HCT116 (cell line): ENCODE data around the gene PCP4. TPM values are rescaled to one million over a fixed set of nuclear protein-coding genes. Genes with fewer than 3 reads are reported as not detected.

ENCODE experiments used
- ATAC-seq: fragments of 200-7000 bp; cut with Tn5 transposase; 2 replicates; pipeline ENCODE4 v1.9.1; 2020; ENCODE audit warnings: mild to moderate bottlenecking, moderate library complexity
- BruUV-seq: library from RNA; stranded (reverse); fragments of 400-500 nt; replicated peaks from 2 replicates; lab custom pipeline; 2021; lab: Mats Ljungman, UMichigan
- CTCF ChIA-PET: fragments of 300-600 bp; sonication (Branson Sonifier 250); formaldehyde crosslinking; loops from one replicate; lab custom pipeline; 2021; ENCODE audit warnings: antibody characterized with exemption; lab: Charles Lee
- POLR2A ChIA-PET: fragments of 300-600, 350-600 bp; sonication (Branson Sonifier 250); formaldehyde crosslinking; loops from one replicate; lab custom pipeline; 2021; ENCODE audit warnings: antibody characterized with exemption; lab: Charles Lee
- RAD21 ChIA-PET, 2 experiments: fragments of 300-600 bp; sonication (Branson Sonifier 250); formaldehyde crosslinking; loops; one replicate each; lab custom pipeline; 2023; ENCODE audit warnings: low total read pairs in 2 of 2; ENCODE audit not compliant: uncharacterized antibody in 2 of 2, unreplicated experiment in 2 of 2, low non-redundant PET in 1 of 2; lab: Charles Lee
- DNase-seq: peaks from one replicate; pipeline ENCODE4 v3.0.0-alpha.2; 2010; ENCODE audit warnings: low read depth, low spot score
- H2AFZ ChIP-seq: fragments of 200-600 bp; shearing (Covaris generic), sonication (generic); 2 replicates; pipeline ENCODE4 v1.6.1; 2017; ENCODE audit warnings: low read depth, mixed run types, mixed read lengths, antibody characterized with exemption, low read length; ENCODE audit not compliant: poor library complexity, severe bottlenecking
- H3K27ac ChIP-seq: 2 replicates; pipeline ENCODE4 v1.5.1; 2012; ENCODE audit warnings: low read depth, low read length
- H3K27me3 ChIP-seq: fragments of 200-600 bp; sonication (generic); 2 replicates; pipeline ENCODE4 v1.6.1; 2016; ENCODE audit warnings: mixed run types, low read length, mixed read lengths; ENCODE audit not compliant: insufficient read depth
- H3K36me3 ChIP-seq, 2 experiments: fragments of 200-500 bp in 1 of 2; fragments of 200-600 bp in 1 of 2; sonication (Bioruptor generic) in 1 of 2; sonication (generic) in 1 of 2; 2 replicates each; pipeline versions ENCODE4 v1.5.1 to v1.6.1; 2014 to 2016; ENCODE audit warnings: low read length in 2 of 2, inconsistent platforms in 1 of 2, mixed read lengths in 1 of 2, mixed run types in 1 of 2; ENCODE audit not compliant: insufficient read depth in 2 of 2, control insufficient read depth in 1 of 2
- H3K4me1 ChIP-seq, 2 experiments: fragments of 200-600 bp in 1 of 2; sonication (generic) in 1 of 2; 2 replicates each; pipeline versions ENCODE4 v1.5.1 to v1.6.1; 2012 to 2017; ENCODE audit warnings: low read length in 2 of 2, inconsistent platforms in 1 of 2, mild to moderate bottlenecking in 1 of 2, mixed read lengths in 1 of 2, mixed run types in 1 of 2, moderate library complexity in 1 of 2; ENCODE audit not compliant: insufficient read depth in 2 of 2, control insufficient read depth in 1 of 2
- H3K4me2 ChIP-seq: fragments of 200-600 bp; sonication (generic); 2 replicates; pipeline ENCODE4 v1.6.1; 2017; ENCODE audit warnings: mixed run types, low read length, mixed read lengths
- H3K4me3 ChIP-seq, 2 experiments: fragments of 200-600 bp in 1 of 2; sonication (generic) in 1 of 2; replicated peaks in 1 of 2; 2 replicates each; pipeline ENCODE4 v1.5.1; 2011 to 2016; ENCODE audit warnings: low read length in 2 of 2, control low read depth in 1 of 2, low read depth in 1 of 2, mild to moderate bottlenecking in 1 of 2, mixed read lengths in 1 of 2, mixed run types in 1 of 2
- H3K79me2 ChIP-seq: fragments of 200-600 bp; sonication (generic); 2 replicates; pipeline ENCODE4 v1.6.1; 2017; ENCODE audit warnings: mild to moderate bottlenecking, mixed run types, low read length, moderate library complexity, mixed read lengths; ENCODE audit not compliant: insufficient read depth
- H3K9ac ChIP-seq: fragments of 200-600 bp; sonication (generic); 2 replicates; pipeline ENCODE4 v1.6.1; 2016; ENCODE audit warnings: low read length, mixed read lengths
- H3K9me2 ChIP-seq: fragments of 200-600 bp; sonication (generic), shearing (Covaris generic); 2 replicates; pipeline ENCODE4 v1.6.1; 2017; ENCODE audit warnings: mixed run types, mild to moderate bottlenecking, moderate library complexity; ENCODE audit not compliant: insufficient read depth
- H3K9me3 ChIP-seq, 2 experiments: fragments of 200-500 bp in 1 of 2; fragments of 200-600 bp in 1 of 2; sonication (Bioruptor generic) in 1 of 2; sonication (generic) in 1 of 2; 2 replicates each; pipeline ENCODE4 v1.6.1; 2014 to 2017; ENCODE audit warnings: low read length in 2 of 2, mixed read lengths in 2 of 2, inconsistent platforms in 1 of 2, low read depth in 1 of 2, mild to moderate bottlenecking in 1 of 2, mixed run types in 1 of 2, moderate library complexity in 1 of 2; ENCODE audit not compliant: control insufficient read depth in 1 of 2, insufficient read depth in 1 of 2
- H4K20me1 ChIP-seq: fragments of 200-600 bp; sonication (generic), shearing (Covaris generic); 2 replicates; pipeline ENCODE4 v1.6.1; 2017; ENCODE audit warnings: mixed run types, mild to moderate bottlenecking, moderate library complexity; ENCODE audit not compliant: insufficient read depth
- ATF3 ChIP-seq: IDR thresholded peaks from 2 replicates; pipeline ENCODE4 v1.6.1; 2012
- CBX3 ChIP-seq: IDR thresholded peaks from 2 replicates; pipeline ENCODE4 v1.6.1; 2012; ENCODE audit warnings: low read depth
- CEBPB ChIP-seq: IDR thresholded peaks from 2 replicates; pipeline ENCODE4 v1.6.1; 2012; ENCODE audit warnings: low read depth
- CTCF ChIP-seq, 3 experiments: fragments of 200-600 bp in 1 of 3; sonication (generic) in 1 of 3; IDR thresholded peaks in 2 of 3; conservative IDR thresholded peaks in 1 of 3; 2 replicates each; pipeline ENCODE4 v1.5.1; 2012 to 2017; ENCODE audit warnings: low read depth in 2 of 3, low read length in 2 of 3, antibody characterized with exemption in 1 of 3, borderline replicate concordance in 1 of 3, control low read depth in 1 of 3, mild to moderate bottlenecking in 1 of 3, mixed read lengths in 1 of 3, mixed run types in 1 of 3, moderate library complexity in 1 of 3; ENCODE audit not compliant: insufficient read depth in 1 of 3
- EGR1 ChIP-seq: IDR thresholded peaks from 2 replicates; pipeline ENCODE4 v1.6.1; 2012; ENCODE audit warnings: low read depth
- ELF1 ChIP-seq: IDR thresholded peaks from 2 replicates; pipeline ENCODE4 v1.6.1; 2012; ENCODE audit warnings: low read depth, borderline replicate concordance
- EZH2 ChIP-seq: fragments of 200-600 bp; sonication (generic); IDR thresholded peaks from 2 replicates; pipeline ENCODE4 v1.6.1; 2017; ENCODE audit warnings: antibody characterized with exemption, mixed run types
- FOSL1 ChIP-seq: IDR thresholded peaks from 2 replicates; pipeline ENCODE4 v1.6.1; 2012; ENCODE audit warnings: low read depth
- JUND ChIP-seq: IDR thresholded peaks from 2 replicates; pipeline ENCODE4 v1.6.1; 2012
- MAX ChIP-seq: IDR thresholded peaks from 2 replicates; pipeline ENCODE4 v1.6.1; 2012
- POLR2A ChIP-seq: IDR thresholded peaks from 2 replicates; pipeline ENCODE4 v1.7.0; 2011; ENCODE audit warnings: borderline replicate concordance; ENCODE audit not compliant: insufficient read depth, insufficient read length; ENCODE audit errors: extremely low read depth
- POLR2AphosphoS5 ChIP-seq: IDR thresholded peaks from 2 replicates; pipeline ENCODE4 v1.6.1; 2011; ENCODE audit warnings: mild to moderate bottlenecking, low read depth, low read length, moderate library complexity
- SIN3A ChIP-seq: IDR thresholded peaks from 2 replicates; pipeline ENCODE4 v1.6.1; 2012; ENCODE audit warnings: low read depth
- SP1 ChIP-seq: IDR thresholded peaks from 2 replicates; pipeline ENCODE4 v1.6.1; 2012; ENCODE audit warnings: low read depth
- SRF ChIP-seq: IDR thresholded peaks from 2 replicates; pipeline ENCODE4 v1.6.1; 2012; ENCODE audit warnings: low read depth
- TCF7L2 ChIP-seq: IDR thresholded peaks from 2 replicates; pipeline ENCODE4 v1.7.0; 2011; ENCODE audit warnings: borderline replicate concordance, inconsistent platforms; ENCODE audit not compliant: insufficient read depth, insufficient read length; ENCODE audit errors: extremely low read depth
- YY1 ChIP-seq: IDR thresholded peaks from 2 replicates; pipeline ENCODE4 v1.6.1; 2011; ENCODE audit warnings: low read length, low read depth, moderate library complexity, mild to moderate bottlenecking; ENCODE audit not compliant: insufficient replicate concordance; ENCODE audit errors: extremely low read depth
- ZNF274 ChIP-seq: fragments of 200-500 bp; sonication (Bioruptor generic); IDR thresholded peaks from 2 replicates; pipeline ENCODE4 v1.6.1; 2014; ENCODE audit warnings: mild to moderate bottlenecking, low read depth, low read length, inconsistent platforms
- intact Hi-C: fragments of 100-400 bp; cut with micrococcal nuclease; formaldehyde crosslinking; loops from 2 replicates; pipeline ENCODE4 v1.10.0; 2022
- total RNA-seq: library from RNA; stranded (reverse); gene quantifications from one replicate; pipeline ENCODE4 v1.2.1, GENCODE V29; 2021; ENCODE audit not compliant: unreplicated experiment
- TF ChIP-seq, protein P1 (sequence below): IDR thresholded peaks from 2 replicates; pipeline ENCODE4 v1.6.1; 2012; ENCODE audit warnings: low read depth

PCP4 gene
- total RNA-seq, 1 experiment from 2014 or later: not detected

DNA sequence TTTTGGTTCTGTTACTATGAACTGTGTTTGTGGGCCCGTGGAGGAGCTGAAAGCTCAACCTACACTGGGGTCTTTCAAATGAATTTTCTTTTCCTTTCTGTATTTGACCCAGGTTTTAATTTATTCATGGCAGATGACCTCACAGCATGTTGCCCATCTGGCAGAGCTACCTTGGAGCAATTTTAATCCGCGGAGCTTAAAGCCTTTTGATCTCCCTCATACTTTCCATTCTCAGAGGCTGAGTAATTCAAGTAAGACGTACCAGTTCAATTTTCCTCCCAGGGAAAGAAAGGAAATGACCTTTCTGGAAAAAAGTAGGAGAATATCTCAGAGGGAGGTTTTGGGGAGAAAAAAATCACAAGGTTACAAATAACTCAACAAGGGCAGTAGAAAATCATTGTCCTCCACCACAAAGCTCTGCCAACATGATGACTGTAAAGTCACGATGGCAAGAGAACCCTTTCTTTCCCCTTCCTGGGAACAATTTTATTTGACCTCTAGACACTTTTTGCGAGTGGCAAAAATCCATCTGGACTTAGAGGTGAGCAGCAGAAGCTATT is 21.6 kb upstream of the PCP4 start:
- no peak overlapping the region for H3K27ac ChIP-seq
- H3K36me3 ChIP-seq: no peaks in the 10 kb centered on the region
- H3K27me3 ChIP-seq: no peaks in the 10 kb centered on the region
- no peaks in the 10 kb centered on the region for H3K79me2 ChIP-seq
- H3K9ac ChIP-seq: no peak overlapping the region
- H3K4me3 ChIP-seq: no peak overlapping the region
- CTCF ChIA-PET: no interaction called here
- no peak overlapping the region for H3K4me2 ChIP-seq
- DNase-seq (no peak), ATAC-seq (no peak)
- H3K9me2 ChIP-seq: no peaks in the 10 kb centered on the region
- intact Hi-C loops: no loop called here
- H2AFZ ChIP-seq: no peak overlapping the region
- no peaks in the 10 kb centered on the region for H4K20me1 ChIP-seq
- TF ChIP-seq ATF3: no peak
- no peak for TF ChIP-seq ZNF274
- no peak for TF ChIP-seq SP1
- TF ChIP-seq CTCF (IDR thresholded peaks at IDR 0.05 in 2 of 3, conservative IDR thresholded peaks at IDR 0.05 in 1 of 3; ENCODE audit: borderline replicate concordance in 1 of 3, insufficient read depth in 1 of 3, low read depth in 2 of 3, low read length in 2 of 3): no peak
- no peak for TF ChIP-seq POLR2AphosphoS5
- TF ChIP-seq CBX3: no peak
- TF ChIP-seq TCF7L2: no peak
- TF ChIP-seq POLR2A: no peak
- TF ChIP-seq FOSL1: no peak
- TF ChIP-seq, protein P1, sequence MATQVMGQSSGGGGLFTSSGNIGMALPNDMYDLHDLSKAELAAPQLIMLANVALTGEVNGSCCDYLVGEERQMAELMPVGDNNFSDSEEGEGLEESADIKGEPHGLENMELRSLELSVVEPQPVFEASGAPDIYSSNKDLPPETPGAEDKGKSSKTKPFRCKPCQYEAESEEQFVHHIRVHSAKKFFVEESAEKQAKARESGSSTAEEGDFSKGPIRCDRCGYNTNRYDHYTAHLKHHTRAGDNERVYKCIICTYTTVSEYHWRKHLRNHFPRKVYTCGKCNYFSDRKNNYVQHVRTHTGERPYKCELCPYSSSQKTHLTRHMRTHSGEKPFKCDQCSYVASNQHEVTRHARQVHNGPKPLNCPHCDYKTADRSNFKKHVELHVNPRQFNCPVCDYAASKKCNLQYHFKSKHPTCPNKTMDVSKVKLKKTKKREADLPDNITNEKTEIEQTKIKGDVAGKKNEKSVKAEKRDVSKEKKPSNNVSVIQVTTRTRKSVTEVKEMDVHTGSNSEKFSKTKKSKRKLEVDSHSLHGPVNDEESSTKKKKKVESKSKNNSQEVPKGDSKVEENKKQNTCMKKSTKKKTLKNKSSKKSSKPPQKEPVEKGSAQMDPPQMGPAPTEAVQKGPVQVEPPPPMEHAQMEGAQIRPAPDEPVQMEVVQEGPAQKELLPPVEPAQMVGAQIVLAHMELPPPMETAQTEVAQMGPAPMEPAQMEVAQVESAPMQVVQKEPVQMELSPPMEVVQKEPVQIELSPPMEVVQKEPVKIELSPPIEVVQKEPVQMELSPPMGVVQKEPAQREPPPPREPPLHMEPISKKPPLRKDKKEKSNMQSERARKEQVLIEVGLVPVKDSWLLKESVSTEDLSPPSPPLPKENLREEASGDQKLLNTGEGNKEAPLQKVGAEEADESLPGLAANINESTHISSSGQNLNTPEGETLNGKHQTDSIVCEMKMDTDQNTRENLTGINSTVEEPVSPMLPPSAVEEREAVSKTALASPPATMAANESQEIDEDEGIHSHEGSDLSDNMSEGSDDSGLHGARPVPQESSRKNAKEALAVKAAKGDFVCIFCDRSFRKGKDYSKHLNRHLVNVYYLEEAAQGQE: no peak
- no peak for TF ChIP-seq EGR1
- no peak for TF ChIP-seq YY1
- no peak for TF ChIP-seq ELF1
- TF ChIP-seq CEBPB: no peak
- no peak for TF ChIP-seq MAX
- no peak for TF ChIP-seq JUND
- no peak for TF ChIP-seq SIN3A
- no peak for TF ChIP-seq SRF
- TF ChIP-seq EZH2: no peak
- RAD21 ChIA-PET: no interaction called here
- BruUV-seq: no TSS peak
- no peaks in the 10 kb centered on the region; a peak in 1 of 4 replicates for H3K4me1 ChIP-seq
- peaks cover 0 to 4% of the 10 kb centered on the region in 2 experiments; a peak in 1 of 4 replicates for H3K9me3 ChIP-seq
- POLR2A ChIA-PET: no interaction called here
